K562 (cell line): Measurements from ENCODE around the gene LMAN1. TPM values are rescaled to one million over a fixed set of nuclear protein-coding genes. Genes with fewer than 3 reads are reported as not detected.

ENCODE experiments used
- ATAC-seq: fragments of 200-7000 bp; cut with Tn5 transposase; 3 replicates; pipeline ENCODE4 v1.9.1; 2020; ENCODE audit warnings: moderate library complexity
- BruUV-seq: library from RNA; stranded (reverse); fragments of 400-500 nt; replicated peaks from 2 replicates; lab custom pipeline; 2021; lab: Mats Ljungman, UMichigan
- CTCF ChIA-PET: fragments of 300-600 bp; formaldehyde crosslinking; extraction: SDS; loops from one replicate; lab custom pipeline; 2021; ENCODE audit warnings: low intra/inter-chr PET ratio; lab: Yijun Ruan, JAX
- POLR2A ChIA-PET: fragments of 300-600, 350-650 bp; sonication (Branson Sonifier 250); formaldehyde crosslinking; extraction: SDS; loops from one replicate; lab custom pipeline; 2021; ENCODE audit warnings: antibody characterized with exemption, inconsistent platforms; lab: Yijun Ruan, JAX
- DNase-seq, 4 experiments: peaks; one replicate each; pipeline versions ENCODE4 v3.0.0 to v3.0.0-alpha.2; 2011 to 2018; ENCODE audit warnings: low spot score in 3 of 4, mixed read lengths in 3 of 4; ENCODE audit errors: extremely low read depth in 1 of 4
- FAIRE-seq: peaks from 2 replicates; lab custom pipeline; 2011; peaks lifted over from hg19 to GRCh38; lab: Jason Lieb, UNC
- H2AFZ ChIP-seq: 2 replicates; pipeline ENCODE4 v1.6.0; 2011; ENCODE audit warnings: low read depth, low read length, control low read depth, inconsistent platforms
- H3K27ac ChIP-seq: fragments of 200-600 bp; 3 replicates; pipeline ENCODE4 v1.8.0; 2011; ENCODE audit warnings: low read depth, mild to moderate bottlenecking, control low read depth, inconsistent platforms, low read length, moderate library complexity, mixed read lengths; ENCODE audit errors: extremely low read depth
- H3K27me3 ChIP-seq, 2 experiments: fragments of 300-600 bp in 1 of 2; 2 replicates in 1 of 2; 3 replicates in 1 of 2; pipeline versions ENCODE4 v1.6.0 to v1.8.0; 2011; ENCODE audit warnings: inconsistent platforms in 2 of 2, low read length in 2 of 2, mild to moderate bottlenecking in 1 of 2, mixed read lengths in 1 of 2, moderate library complexity in 1 of 2; ENCODE audit not compliant: control insufficient read depth in 2 of 2, insufficient read depth in 2 of 2
- H3K36me3 ChIP-seq: fragments of 300-600 bp; 3 replicates; pipeline ENCODE4 v1.8.0; 2011; ENCODE audit warnings: mild to moderate bottlenecking, low read length, inconsistent platforms; ENCODE audit not compliant: control insufficient read depth, insufficient read depth
- H3K4me1 ChIP-seq, 2 experiments: fragments of 200-600 bp in 1 of 2; replicated peaks in 1 of 2; 2 replicates in 1 of 2; 3 replicates in 1 of 2; pipeline versions ENCODE4 v1.5.1 to v1.8.0; 2011; ENCODE audit warnings: inconsistent platforms in 2 of 2, low read length in 2 of 2, mild to moderate bottlenecking in 1 of 2, mixed read lengths in 1 of 2, moderate library complexity in 1 of 2; ENCODE audit not compliant: control insufficient read depth in 2 of 2, insufficient read depth in 2 of 2
- H3K4me2 ChIP-seq: 2 replicates; pipeline ENCODE4 v1.6.1; 2011; ENCODE audit warnings: low read length, control low read depth, inconsistent platforms, mixed read lengths; ENCODE audit not compliant: insufficient read depth
- H3K4me3 ChIP-seq: fragments of 200-600 bp; sonication (generic), shearing (Covaris generic); 2 replicates; pipeline ENCODE4 v1.5.1; 2016; ENCODE audit warnings: control low read depth, inconsistent platforms
- H3K79me2 ChIP-seq: fragments of 200-600 bp; 3 replicates; pipeline ENCODE4 v1.8.0; 2011; ENCODE audit warnings: low read length, inconsistent platforms; ENCODE audit not compliant: control insufficient read depth, insufficient read depth
- H3K9ac ChIP-seq, 2 experiments: 2 replicates each; pipeline versions ENCODE4 v1.6.0 to v1.6.1; 2011; ENCODE audit warnings: low read depth in 2 of 2, low read length in 2 of 2, control low read depth in 1 of 2, inconsistent platforms in 1 of 2, mild to moderate bottlenecking in 1 of 2, mixed read lengths in 1 of 2; ENCODE audit not compliant: insufficient read depth in 1 of 2
- H3K9me1 ChIP-seq: one replicate; pipeline ENCODE4 v1.6.0; 2011; ENCODE audit warnings: inconsistent platforms, mild to moderate bottlenecking, low read length, moderate library complexity; ENCODE audit not compliant: control insufficient read depth, insufficient read depth
- H3K9me3 ChIP-seq: replicated peaks from 2 replicates; pipeline ENCODE4 v1.5.1; 2011; ENCODE audit warnings: low read depth, low read length, inconsistent platforms; ENCODE audit not compliant: control insufficient read depth, insufficient read depth
- H4K20me1 ChIP-seq: replicated peaks from 2 replicates; pipeline ENCODE4 v1.6.1; 2011; ENCODE audit warnings: low read length, inconsistent platforms, mixed read lengths; ENCODE audit not compliant: control insufficient read depth, insufficient read depth
- HMG20A ChIP-seq: fragments of 450-650 bp; formaldehyde crosslinking; conservative IDR thresholded peaks from 2 replicates; pipeline ENCODE4 v1.4.0; 2020; ENCODE audit warnings: mild to moderate bottlenecking, mixed read lengths
- KAT8 ChIP-seq: fragments of 450-650 bp; IDR thresholded peaks from 2 replicates; pipeline ENCODE4 v1.6.1; 2016; ENCODE audit warnings: low read depth, mild to moderate bottlenecking
- ZNF282 ChIP-seq: sonication (generic); formaldehyde crosslinking; IDR thresholded peaks from 2 replicates; pipeline ENCODE4 v1.8.1; 2023; ENCODE audit warnings: missing genetic modification reagents
- ZNF408 ChIP-seq: fragments of 250-450 bp; sonication (Bioruptor Pico); IDR thresholded peaks from 2 replicates; pipeline ENCODE4 v1.4.0; 2020; ENCODE audit warnings: low read depth, mild to moderate bottlenecking, moderate library complexity
- WGBS: fragments of 100-300 bp; shearing (Covaris generic); methylation state at CpG from one replicate; pipeline ENCODE4 v1.1.6; 2016; ENCODE audit warnings: low coverage, mixed read lengths; ENCODE audit not compliant: insufficient coverage; ENCODE audit errors: missing lambda C conversion rate; 5-methylcytosine and 5-hydroxymethylcytosine counted together
- in situ Hi-C: fragments of 300-500 bp; cut with MboI; formaldehyde crosslinking; loops from 4 replicates; pipeline ENCODE4 v1.15.0; 2018; ENCODE audit warnings: inconsistent platforms, mixed read lengths
- intact Hi-C: fragments of 100-400 bp; cut with micrococcal nuclease; formaldehyde crosslinking; loops from 2 replicates; pipeline ENCODE4 v1.14.2; 2022
- polyA plus RNA-seq, 8 experiments: library from polyadenylated mRNA; depleted of rRNA in 4 of 8; stranded (reverse) in 5 of 8; unstranded in 3 of 8; fragments of >200 nt; fragmentation: Nextera tagmentation in 2 of 8; fragmentation: Illumina TruSeq in 1 of 8; extraction: Ambion mirVana in 2 of 8; extraction: Trizol in 1 of 8; gene quantifications; 2 replicates each; pipeline versions ENCODE4 v1.2.1 to v1.2.3, GENCODE V29; 2011 to 2014; ENCODE audit warnings: inconsistent platforms in 1 of 8, missing spikeins in 1 of 8
- total RNA-seq, 7 experiments: library from RNA; depleted of rRNA in 6 of 7; stranded (reverse); fragments of >200 nt in 6 of 7; fragmentation: Illumina TruSeq in 2 of 7; extraction: Trizol in 2 of 7; gene quantifications; 2 replicates each; pipeline versions ENCODE4 v1.2.1 to v1.2.3, GENCODE V29; 2011 to 2021; ENCODE audit warnings: low replicate concordance in 1 of 7
- TF ChIP-seq, protein P1 (sequence below): sonication (generic); formaldehyde crosslinking; IDR thresholded peaks from 2 replicates; pipeline ENCODE4 v1.8.1; 2022; ENCODE audit warnings: missing genetic modification reagents
- TF ChIP-seq, protein P2 (sequence below): fragments of 250-450 bp; sonication (Bioruptor Pico); IDR thresholded peaks from 2 replicates; pipeline ENCODE4 v1.4.0; 2020
- TF ChIP-seq, protein P3 (sequence below): fragments of 250-450 bp; sonication (Bioruptor Pico); IDR thresholded peaks from 2 replicates; pipeline ENCODE4 v1.5.0; 2020; ENCODE audit warnings: mild to moderate bottlenecking

The LMAN1 gene
- total and polyA plus RNA-seq, 9 of the 15 experiments (the other 6 are each of a cell fraction or from before 2014, with no cell fraction given) = 18.8 to 108 (median 71.2) TPM

DNA sequence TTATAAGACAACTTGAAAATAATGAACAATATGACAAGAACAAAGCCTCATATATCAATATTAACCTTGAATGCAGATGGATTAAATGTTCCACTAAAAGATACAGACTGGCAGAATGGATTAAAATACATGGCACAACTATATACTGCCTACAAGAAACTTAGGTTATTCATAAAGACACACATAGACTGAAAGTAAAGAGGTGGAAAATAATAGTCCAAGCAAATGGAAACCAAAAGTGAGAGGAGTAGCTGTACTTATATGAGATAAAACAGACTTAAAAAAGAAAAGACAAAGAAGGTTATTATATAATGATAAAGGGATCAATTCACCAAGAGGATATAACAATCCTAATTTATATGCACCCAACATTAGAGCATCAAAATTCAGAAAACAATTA lies 18.2 kb downstream of the LMAN1 start:
- Histone ChIP-seq H4K20me1 (no peaks in the 10 kb centered on the region), H3K79me2 (peaks cover 59% of the 10 kb centered on the region), H2AFZ (no peak overlapping the region), H3K9ac (no peak overlapping the region), H3K27me3 (no peaks in the 10 kb centered on the region), H3K36me3 (peaks cover 90% of the 10 kb centered on the region), H3K9me3 (no peaks in the 10 kb centered on the region), H3K4me1 (no peaks in the 10 kb centered on the region), H3K4me3 (no peak overlapping the region), H3K4me2 (no peak overlapping the region), H3K9me1 (no peaks in the 10 kb centered on the region), H3K27ac (no peak overlapping the region)
- CTCF ChIA-PET = no interaction called here
- intact Hi-C loops = no loop called here
- POLR2A ChIA-PET = no interaction called here
- DNase-seq (no peak), FAIRE-seq (no peak), ATAC-seq (no peak)
- no TSS peak for BruUV-seq
- in situ Hi-C loops = no loop called here
- TF ChIP-seq, protein P1, sequence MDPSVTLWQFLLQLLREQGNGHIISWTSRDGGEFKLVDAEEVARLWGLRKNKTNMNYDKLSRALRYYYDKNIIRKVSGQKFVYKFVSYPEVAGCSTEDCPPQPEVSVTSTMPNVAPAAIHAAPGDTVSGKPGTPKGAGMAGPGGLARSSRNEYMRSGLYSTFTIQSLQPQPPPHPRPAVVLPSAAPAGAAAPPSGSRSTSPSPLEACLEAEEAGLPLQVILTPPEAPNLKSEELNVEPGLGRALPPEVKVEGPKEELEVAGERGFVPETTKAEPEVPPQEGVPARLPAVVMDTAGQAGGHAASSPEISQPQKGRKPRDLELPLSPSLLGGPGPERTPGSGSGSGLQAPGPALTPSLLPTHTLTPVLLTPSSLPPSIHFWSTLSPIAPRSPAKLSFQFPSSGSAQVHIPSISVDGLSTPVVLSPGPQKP = no peak
- TF ChIP-seq HMG20A = no peak

DNA sequence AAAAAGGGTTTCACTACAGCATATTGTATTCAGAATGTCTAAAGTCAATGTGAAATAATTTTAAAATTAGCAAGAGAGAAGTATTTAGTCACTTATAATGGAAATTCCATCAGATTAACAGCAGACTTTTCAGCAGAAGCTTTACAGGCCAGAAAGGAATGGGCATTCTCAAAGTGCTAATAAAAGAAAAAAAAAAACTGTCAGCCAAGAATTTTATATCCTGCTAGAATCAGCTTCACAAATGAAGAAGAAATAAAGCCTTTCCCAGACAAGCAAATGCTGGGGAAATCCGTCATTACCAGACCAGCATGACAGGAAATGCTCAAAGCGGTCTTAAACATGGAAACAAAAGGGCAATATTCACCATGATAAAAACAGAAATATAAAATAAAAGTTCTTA lies 18.8 kb downstream of the LMAN1 start:
- Histone ChIP-seq H3K27me3 (no peaks in the 10 kb centered on the region), H3K4me2 (no peak overlapping the region), H2AFZ (no peak overlapping the region), H3K9ac (no peak overlapping the region), H3K79me2 (peaks cover 54% of the 10 kb centered on the region), H3K9me1 (no peaks in the 10 kb centered on the region), H3K9me3 (no peaks in the 10 kb centered on the region), H3K4me1 (no peaks in the 10 kb centered on the region), H3K4me3 (no peak overlapping the region), H3K36me3 (peaks cover 89% of the 10 kb centered on the region), H4K20me1 (no peaks in the 10 kb centered on the region), H3K27ac (no peak overlapping the region)
- WGBS = 96% methylated on average over 2 of the region's 2 CpGs
- ChIA-PET POLR2A (no interaction called here), CTCF (no interaction called here)
- no peak for ATAC-seq
- in situ Hi-C loops = no loop called here
- BruUV-seq = no TSS peak
- DNase-seq = no peak
- intact Hi-C loops = no loop called here
- no peak for FAIRE-seq
- no peak for TF ChIP-seq ZNF282 (CRISPR knock-in tag)
- TF ChIP-seq, protein P2, sequence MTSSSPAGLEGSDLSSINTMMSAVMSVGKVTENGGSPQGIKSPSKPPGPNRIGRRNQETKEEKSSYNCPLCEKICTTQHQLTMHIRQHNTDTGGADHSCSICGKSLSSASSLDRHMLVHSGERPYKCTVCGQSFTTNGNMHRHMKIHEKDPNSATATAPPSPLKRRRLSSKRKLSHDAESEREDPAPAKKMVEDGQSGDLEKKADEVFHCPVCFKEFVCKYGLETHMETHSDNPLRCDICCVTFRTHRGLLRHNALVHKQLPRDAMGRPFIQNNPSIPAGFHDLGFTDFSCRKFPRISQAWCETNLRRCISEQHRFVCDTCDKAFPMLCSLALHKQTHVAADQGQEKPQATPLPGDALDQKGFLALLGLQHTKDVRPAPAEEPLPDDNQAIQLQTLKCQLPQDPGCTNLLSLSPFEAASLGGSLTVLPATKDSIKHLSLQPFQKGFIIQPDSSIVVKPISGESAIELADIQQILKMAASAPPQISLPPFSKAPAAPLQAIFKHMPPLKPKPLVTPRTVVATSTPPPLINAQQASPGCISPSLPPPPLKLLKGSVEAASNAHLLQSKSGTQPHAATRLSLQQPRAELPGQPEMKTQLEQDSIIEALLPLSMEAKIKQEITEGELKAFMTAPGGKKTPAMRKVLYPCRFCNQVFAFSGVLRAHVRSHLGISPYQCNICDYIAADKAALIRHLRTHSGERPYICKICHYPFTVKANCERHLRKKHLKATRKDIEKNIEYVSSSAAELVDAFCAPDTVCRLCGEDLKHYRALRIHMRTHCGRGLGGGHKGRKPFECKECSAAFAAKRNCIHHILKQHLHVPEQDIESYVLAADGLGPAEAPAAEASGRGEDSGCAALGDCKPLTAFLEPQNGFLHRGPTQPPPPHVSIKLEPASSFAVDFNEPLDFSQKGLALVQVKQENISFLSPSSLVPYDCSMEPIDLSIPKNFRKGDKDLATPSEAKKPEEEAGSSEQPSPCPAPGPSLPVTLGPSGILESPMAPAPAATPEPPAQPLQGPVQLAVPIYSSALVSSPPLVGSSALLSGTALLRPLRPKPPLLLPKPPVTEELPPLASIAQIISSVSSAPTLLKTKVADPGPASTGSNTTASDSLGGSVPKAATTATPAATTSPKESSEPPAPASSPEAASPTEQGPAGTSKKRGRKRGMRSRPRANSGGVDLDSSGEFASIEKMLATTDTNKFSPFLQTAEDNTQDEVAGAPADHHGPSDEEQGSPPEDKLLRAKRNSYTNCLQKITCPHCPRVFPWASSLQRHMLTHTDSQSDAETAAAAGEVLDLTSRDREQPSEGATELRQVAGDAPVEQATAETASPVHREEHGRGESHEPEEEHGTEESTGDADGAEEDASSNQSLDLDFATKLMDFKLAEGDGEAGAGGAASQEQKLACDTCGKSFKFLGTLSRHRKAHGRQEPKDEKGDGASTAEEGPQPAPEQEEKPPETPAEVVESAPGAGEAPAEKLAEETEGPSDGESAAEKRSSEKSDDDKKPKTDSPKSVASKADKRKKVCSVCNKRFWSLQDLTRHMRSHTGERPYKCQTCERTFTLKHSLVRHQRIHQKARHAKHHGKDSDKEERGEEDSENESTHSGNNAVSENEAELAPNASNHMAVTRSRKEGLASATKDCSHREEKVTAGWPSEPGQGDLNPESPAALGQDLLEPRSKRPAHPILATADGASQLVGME (CRISPR knock-in tag) = no peak
- no peak for TF ChIP-seq KAT8
- TF ChIP-seq ZNF408 (CRISPR knock-in tag) = no peak
- TF ChIP-seq, protein P3, sequence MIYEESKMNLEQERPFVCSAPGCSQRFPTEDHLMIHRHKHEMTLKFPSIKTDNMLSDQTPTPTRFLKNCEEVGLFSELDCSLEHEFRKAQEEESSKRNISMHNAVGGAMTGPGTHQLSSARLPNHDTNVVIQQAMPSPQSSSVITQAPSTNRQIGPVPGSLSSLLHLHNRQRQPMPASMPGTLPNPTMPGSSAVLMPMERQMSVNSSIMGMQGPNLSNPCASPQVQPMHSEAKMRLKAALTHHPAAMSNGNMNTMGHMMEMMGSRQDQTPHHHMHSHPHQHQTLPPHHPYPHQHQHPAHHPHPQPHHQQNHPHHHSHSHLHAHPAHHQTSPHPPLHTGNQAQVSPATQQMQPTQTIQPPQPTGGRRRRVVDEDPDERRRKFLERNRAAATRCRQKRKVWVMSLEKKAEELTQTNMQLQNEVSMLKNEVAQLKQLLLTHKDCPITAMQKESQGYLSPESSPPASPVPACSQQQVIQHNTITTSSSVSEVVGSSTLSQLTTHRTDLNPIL = no peak
